Vagina (tissue), 2 donors: ENCODE measurements around the gene CHRFAM7A.
"Not testable (repeated sequence)": the region's sequence is repeated elsewhere in the genome, so short reads cannot be mapped to it uniquely, and the experiment has no call there.

Experiments used
- CTCF ChIP-seq, 3 experiments: fragments of 450-650 bp in 2 of 3; fragments of 200-600 bp in 1 of 3; sonication (generic) in 1 of 3; IDR thresholded peaks; one replicate each; pipeline ENCODE4 v1.5.1; 2017 to 2019; ENCODE audit warnings: antibody characterized with exemption in 3 of 3, mild to moderate bottlenecking in 2 of 3, moderate library complexity in 2 of 3
- POLR2A ChIP-seq, 2 donors: fragments of 450-650 bp; IDR thresholded peaks; one replicate each; pipeline ENCODE4 v1.6.1; 2017; ENCODE audit warnings: antibody characterized with exemption in 2 of 2, mild to moderate bottlenecking in 2 of 2, moderate library complexity in 2 of 2
- POLR2AphosphoS5 ChIP-seq, 2 donors: sonication (generic); formaldehyde crosslinking; IDR thresholded peaks; one replicate each; pipeline ENCODE4 v1.9.0; 2017; ENCODE audit warnings: antibody characterized with exemption in 2 of 2, mild to moderate bottlenecking in 2 of 2, low read depth in 1 of 2; ENCODE audit not compliant: insufficient read depth in 1 of 2

GRCh38 chr15:30349803-30350202, 43.5 kb downstream of the CHRFAM7A start:
- not testable (repeated sequence) for TF ChIP-seq POLR2A (IDR thresholded peaks at IDR 0.05); CTCF (IDR thresholded peaks at IDR 0.05); POLR2AphosphoS5 (IDR thresholded peaks at IDR 0.05; ENCODE audit: insufficient read depth in 1 of 2, low read depth in 1 of 2)
